Fibroblast of skin of left biceps (primary cell): ENCODE results near the gene SYN1.
A peak's percentile ranks its signal among the peaks of the same experiment; 100 is the strongest.

ENCODE experiments used
- DNase-seq, 2 experiments: peaks; one replicate each; pipeline ENCODE4 v3.0.0-alpha.2; 2013; ENCODE audit warnings: low read depth in 2 of 2

Gene SYN1

GRCh38 chrX:47529548-47529947 lies 90.1 kb downstream of the SYN1 start:
- DNase-seq, result no peak

- DNase-seq, result no peak
These were observed 95.9 kb downstream of the SYN1 start for GRCh38 chrX:47523713-47524166.

DNA sequence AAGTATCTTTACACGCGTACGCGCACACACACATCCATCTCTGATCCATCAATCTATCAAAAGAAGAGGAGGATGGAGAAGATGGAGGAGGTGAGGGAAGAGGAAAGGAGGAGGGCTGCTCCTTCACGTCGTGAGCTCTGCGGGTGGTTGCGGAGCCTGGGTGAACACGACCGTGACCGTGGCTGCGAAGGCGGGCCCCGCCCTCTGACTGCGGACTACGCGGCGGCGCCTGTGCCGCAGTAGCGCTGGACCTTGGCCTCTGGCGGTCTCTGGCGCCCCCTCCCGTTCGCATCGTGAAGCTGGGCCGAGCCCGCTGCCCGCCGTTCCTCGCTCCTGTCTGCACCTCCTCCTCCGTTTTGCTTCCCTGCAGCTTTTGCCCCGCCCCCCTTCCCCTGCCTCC lies 96.4 kb downstream of the SYN1 start:
- DNase-seq, result peak in 1 of 2 experiments; percentile 23
